ENCODE measurements around the gene ARHGEF19.
A peak's percentile ranks its signal among the peaks of the same experiment; 100 is the strongest.

ARHGEF19 gene

DNA sequence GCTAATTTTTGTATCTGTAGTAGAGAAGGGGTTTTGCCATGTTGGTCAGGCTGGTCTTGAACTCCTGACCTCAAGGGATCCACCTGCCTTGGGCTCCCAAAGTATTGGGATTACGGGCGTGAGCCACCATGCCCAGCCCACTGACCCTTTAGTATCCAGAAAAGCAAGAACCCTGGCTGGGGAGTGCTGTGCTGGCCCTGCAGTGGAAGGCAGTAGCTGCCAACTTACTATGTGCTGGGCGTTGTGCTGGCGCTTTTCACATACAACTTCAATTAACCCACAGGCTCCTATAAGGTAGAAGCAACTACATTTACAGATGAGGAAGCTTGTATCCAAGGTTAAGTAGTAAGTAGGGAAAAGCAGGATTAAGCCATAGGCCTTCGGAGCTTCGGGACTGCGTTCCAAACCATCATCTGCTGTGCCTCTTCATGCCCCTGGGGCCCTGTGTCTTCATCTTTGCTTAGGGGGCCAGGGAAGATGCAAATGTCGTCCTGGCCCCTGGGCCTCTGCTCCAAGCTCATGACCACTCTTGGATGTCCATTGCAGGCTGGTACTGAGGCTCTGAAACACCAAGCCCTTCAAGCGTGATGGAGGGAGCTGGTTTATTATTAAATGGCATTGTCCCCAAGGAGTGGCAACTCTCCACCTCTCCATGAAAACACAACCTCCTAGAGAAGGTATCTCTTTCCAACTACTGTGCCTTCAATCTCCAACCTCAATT lies 33.2 kb upstream of the ARHGEF19 start:
- TF ChIP-seq, protein P1, sequence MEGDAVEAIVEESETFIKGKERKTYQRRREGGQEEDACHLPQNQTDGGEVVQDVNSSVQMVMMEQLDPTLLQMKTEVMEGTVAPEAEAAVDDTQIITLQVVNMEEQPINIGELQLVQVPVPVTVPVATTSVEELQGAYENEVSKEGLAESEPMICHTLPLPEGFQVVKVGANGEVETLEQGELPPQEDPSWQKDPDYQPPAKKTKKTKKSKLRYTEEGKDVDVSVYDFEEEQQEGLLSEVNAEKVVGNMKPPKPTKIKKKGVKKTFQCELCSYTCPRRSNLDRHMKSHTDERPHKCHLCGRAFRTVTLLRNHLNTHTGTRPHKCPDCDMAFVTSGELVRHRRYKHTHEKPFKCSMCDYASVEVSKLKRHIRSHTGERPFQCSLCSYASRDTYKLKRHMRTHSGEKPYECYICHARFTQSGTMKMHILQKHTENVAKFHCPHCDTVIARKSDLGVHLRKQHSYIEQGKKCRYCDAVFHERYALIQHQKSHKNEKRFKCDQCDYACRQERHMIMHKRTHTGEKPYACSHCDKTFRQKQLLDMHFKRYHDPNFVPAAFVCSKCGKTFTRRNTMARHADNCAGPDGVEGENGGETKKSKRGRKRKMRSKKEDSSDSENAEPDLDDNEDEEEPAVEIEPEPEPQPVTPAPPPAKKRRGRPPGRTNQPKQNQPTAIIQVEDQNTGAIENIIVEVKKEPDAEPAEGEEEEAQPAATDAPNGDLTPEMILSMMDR (IDR thresholded peaks at IDR 0.05; ENCODE audit: borderline replicate concordance, control extremely low read depth, extremely low read depth, insufficient read depth, missing control alignments): no peak
- no peak for DNase-seq (ENCODE audit: low spot score)
- in situ Hi-C loops (cut with MboI; ENCODE audit: low sequenced_read_pairs, unreplicated experiment): no loop called here

DNA sequence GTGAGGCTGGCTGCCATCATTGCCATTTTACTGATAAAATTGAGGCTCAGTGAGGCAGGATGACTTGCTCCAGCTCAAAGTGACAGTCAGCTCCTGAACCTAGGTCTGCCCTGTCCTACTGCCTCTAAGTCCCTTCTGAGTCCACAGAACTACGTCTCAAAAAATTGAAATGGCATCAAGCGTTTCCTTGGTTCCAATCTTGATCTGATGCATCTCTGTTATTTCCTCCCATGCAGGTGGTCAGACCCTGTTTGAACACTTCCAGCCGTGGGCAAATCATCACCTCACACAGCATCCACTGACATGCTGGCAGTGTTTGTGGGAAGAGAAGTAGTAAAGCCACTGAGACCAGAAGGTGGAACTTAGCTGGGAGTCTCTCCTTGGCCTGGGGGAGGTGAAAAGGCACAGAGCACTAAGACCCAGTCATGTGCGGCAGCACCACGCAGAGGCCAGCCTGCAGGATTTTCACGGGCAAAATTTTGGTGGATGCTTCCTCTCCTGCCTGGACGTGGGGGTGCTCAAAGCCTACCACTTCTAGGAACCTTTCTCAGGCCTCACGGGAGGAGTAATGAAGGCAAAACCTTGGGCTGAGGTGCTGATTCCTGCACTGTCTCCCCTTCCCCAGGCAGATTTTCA lies 32.3 kb upstream of the ARHGEF19 start:
- TF ChIP-seq, protein P1 (IDR thresholded peaks at IDR 0.05; ENCODE audit: borderline replicate concordance, control extremely low read depth, extremely low read depth, insufficient read depth, missing control alignments): no peak
- in situ Hi-C loops (cut with MboI; ENCODE audit: low sequenced_read_pairs, unreplicated experiment): no loop called here

DNA sequence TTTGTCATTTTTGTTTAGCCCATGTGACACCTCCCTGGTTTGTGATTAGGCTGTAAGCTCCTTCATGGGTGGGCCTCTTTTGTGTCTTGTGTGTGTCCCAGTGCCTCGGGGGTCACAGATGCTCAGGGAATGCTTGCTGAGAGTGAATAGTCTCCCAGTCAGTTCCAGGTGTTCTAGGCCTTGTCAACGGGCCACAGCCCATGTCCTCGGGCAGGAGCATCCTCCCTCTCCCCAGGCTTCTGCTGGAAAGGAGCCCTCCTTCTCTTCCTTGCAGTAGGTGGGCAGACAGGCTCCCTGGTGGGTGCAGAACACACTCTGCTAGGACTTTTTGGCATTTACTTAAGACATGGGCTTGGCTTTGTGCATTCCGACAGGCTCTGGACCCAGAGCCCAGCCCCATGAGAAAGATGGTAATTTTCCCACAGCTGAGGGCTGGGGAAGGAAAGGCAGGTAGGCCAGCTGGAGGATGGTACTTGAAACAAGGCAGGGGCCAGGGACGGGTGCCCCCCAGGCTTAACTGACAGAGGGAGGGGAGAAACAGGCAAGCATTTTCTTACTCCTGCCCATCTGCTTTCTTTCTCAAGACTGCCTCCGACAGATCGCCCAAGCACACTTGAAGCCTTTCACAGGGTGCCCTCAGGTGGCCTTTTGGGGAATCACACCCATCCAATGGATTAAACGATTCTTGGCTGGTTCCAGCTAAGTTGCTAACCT lies 31.6 kb upstream of the ARHGEF19 start:
- in situ Hi-C loops (cut with MboI; ENCODE audit: low sequenced_read_pairs, unreplicated experiment): no loop called here
- TF ChIP-seq, protein P1 (IDR thresholded peaks at IDR 0.05; ENCODE audit: borderline replicate concordance, control extremely low read depth, extremely low read depth, insufficient read depth, missing control alignments): peak; percentile 72
- DNase-seq (ENCODE audit: low spot score): peak; percentile 81

More for the DNA sequence above, 32.3 kb upstream of the ARHGEF19 start:
- no peak for DNase-seq (ENCODE audit: low spot score)

DNA sequence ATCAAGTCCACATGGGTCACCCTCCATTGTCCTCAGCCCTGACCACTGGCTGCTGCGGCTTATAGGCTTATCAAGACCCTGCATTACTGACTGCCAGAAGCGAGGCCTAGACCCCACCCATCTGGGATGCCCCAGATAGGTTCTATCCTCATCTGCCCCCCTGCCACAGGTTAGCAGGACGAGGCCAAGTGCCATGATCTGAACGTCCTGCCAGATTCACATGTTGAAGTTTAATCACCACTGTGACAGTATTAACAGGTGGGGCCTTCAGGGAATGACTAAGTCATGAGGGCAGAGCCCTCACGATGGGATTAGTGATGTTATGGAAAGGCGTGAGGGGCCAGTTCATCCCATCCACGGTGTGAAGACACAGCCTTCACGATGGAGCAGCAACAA lies 30.8 kb upstream of the ARHGEF19 start:
- in situ Hi-C loops (cut with MboI; ENCODE audit: low sequenced_read_pairs, unreplicated experiment): no loop called here
- DNase-seq (ENCODE audit: low spot score): no peak
- TF ChIP-seq, protein P1 (IDR thresholded peaks at IDR 0.05; ENCODE audit: borderline replicate concordance, control extremely low read depth, extremely low read depth, insufficient read depth, missing control alignments): no peak

DNA sequence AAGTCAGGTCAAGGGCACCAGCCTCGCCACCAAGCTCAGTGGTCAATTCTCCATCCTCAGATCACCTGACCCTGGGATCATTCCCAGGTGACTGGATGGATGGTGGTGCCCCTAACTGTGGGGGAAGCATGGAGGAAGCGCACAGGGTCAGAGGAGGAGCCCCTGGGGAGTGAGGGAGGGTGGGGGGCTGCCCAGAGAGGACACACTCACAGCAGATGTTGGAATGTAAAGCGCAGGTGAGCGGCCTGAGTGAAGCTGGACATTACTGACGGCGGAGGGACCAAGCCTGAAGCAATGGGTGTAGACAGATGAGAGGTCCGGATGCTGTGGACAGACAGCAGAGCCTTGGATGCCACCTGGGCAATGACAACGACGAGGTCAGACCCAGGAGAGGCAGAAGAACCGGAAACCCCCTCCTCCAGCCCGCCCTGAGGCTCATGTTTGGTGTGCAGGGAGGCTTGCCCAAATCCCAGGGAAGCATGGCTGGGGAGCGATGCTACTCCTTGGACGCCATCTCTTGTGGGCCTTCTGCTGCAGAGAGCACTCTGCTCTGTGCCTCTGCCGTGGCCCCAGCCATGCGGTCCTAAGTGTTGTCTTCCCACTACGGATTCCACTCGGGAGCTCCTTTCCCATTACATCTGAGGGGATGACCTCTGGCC lies 30.2 kb upstream of the ARHGEF19 start:
- DNase-seq (ENCODE audit: low spot score): no peak
- TF ChIP-seq, protein P1 (IDR thresholded peaks at IDR 0.05; ENCODE audit: borderline replicate concordance, control extremely low read depth, extremely low read depth, insufficient read depth, missing control alignments): no peak
- in situ Hi-C loops (cut with MboI; ENCODE audit: low sequenced_read_pairs, unreplicated experiment): no loop called here

DNA sequence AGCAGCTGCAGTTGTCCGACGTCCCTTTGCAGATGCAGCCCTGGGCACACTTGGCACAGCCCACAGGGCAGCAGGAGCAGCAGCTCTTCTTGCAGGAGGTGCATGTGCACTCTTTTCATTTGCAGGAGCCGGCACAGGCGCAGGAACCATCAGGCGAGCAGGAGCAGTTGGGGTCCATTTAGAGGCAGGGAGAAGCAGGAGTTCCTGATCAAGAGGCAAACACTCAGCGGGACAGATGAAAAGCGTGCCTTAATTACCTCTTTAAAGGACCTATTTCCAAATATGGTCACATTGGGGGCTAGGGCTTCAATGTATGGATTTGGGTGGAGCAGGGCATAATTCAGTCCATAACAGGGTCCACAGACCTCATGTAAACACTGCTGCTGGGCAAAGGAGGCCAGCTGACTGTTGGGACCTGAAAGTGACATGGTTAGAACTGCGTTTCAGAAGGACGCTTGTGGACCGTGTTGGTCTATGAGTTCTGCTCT lies 28.8 kb upstream of the ARHGEF19 start:
- in situ Hi-C loops (cut with MboI; ENCODE audit: low sequenced_read_pairs, unreplicated experiment): no loop called here
- no peak for DNase-seq (ENCODE audit: low spot score)
- TF ChIP-seq, protein P1 (IDR thresholded peaks at IDR 0.05; ENCODE audit: borderline replicate concordance, control extremely low read depth, extremely low read depth, insufficient read depth, missing control alignments): no peak

All from GM13976 (cell line).